ENCODE data around the gene HK1. TPM values are rescaled to one million over a fixed set of nuclear protein-coding genes. Genes with fewer than 3 reads are reported as not detected.

HK1 gene
- total RNA-seq, 1 donor from 2014 or later: 110 TPM

- DNase-seq (ENCODE audit: low spot score): no peak
- H3K9me3 Mint-ChIP-seq (ENCODE audit: low read depth): no peaks in the 10 kb centered on the region
- TF ChIP-seq CTCF (IDR thresholded peaks at IDR 0.05): peak; percentile 86
- H3K27ac Mint-ChIP-seq (ENCODE audit: unreplicated experiment): peak overlapping the region; percentile 70
- no peaks in the 10 kb centered on the region for H3K27me3 Mint-ChIP-seq (ENCODE audit: low read depth)
- no peak overlapping the region for H3K4me3 Mint-ChIP-seq (ENCODE audit: unreplicated experiment)
- peaks cover 14% of the 10 kb centered on the region for H3K4me1 Mint-ChIP-seq (ENCODE audit: low read depth)
- H3K36me3 Mint-ChIP-seq (ENCODE audit: low read depth): no peaks in the 10 kb centered on the region
Observed at GRCh38 chr10:69413221-69413865, 135.0 kb downstream of the HK1 start.

- DNase-seq (ENCODE audit: low spot score): no peak
- H3K27ac Mint-ChIP-seq (ENCODE audit: unreplicated experiment): no peak overlapping the region
- TF ChIP-seq CTCF (IDR thresholded peaks at IDR 0.05): no peak
- H3K4me1 Mint-ChIP-seq (ENCODE audit: low read depth): peaks cover 11% of the 10 kb centered on the region
- no peak overlapping the region for H3K4me3 Mint-ChIP-seq (ENCODE audit: unreplicated experiment)
- H3K36me3 Mint-ChIP-seq (ENCODE audit: low read depth): no peaks in the 10 kb centered on the region
- no peaks in the 10 kb centered on the region for H3K9me3 Mint-ChIP-seq (ENCODE audit: low read depth)
- H3K27me3 Mint-ChIP-seq (ENCODE audit: low read depth): no peaks in the 10 kb centered on the region
Observed at GRCh38 chr10:69414036-69415018, 136.0 kb downstream of the HK1 start.

- TF ChIP-seq CTCF (IDR thresholded peaks at IDR 0.05): no peak
- DNase-seq (ENCODE audit: low spot score): no peak
- Mint-ChIP-seq H3K27me3 (ENCODE audit: low read depth) (no peaks in the 10 kb centered on the region), H3K4me3 (ENCODE audit: unreplicated experiment) (no peak overlapping the region), H3K27ac (ENCODE audit: unreplicated experiment) (no peak overlapping the region), H3K4me1 (ENCODE audit: low read depth) (peaks cover 9% of the 10 kb centered on the region), H3K9me3 (ENCODE audit: low read depth) (no peaks in the 10 kb centered on the region), H3K36me3 (ENCODE audit: low read depth) (no peaks in the 10 kb centered on the region)
Observed at GRCh38 chr10:69415049-69415448, 136.8 kb downstream of the HK1 start.

- no peak for DNase-seq (ENCODE audit: low spot score)
- Mint-ChIP-seq H3K27me3 (ENCODE audit: low read depth) (no peaks in the 10 kb centered on the region), H3K4me3 (ENCODE audit: unreplicated experiment) (no peak overlapping the region), H3K27ac (ENCODE audit: unreplicated experiment) (no peak overlapping the region), H3K9me3 (ENCODE audit: low read depth) (no peaks in the 10 kb centered on the region), H3K36me3 (ENCODE audit: low read depth) (no peaks in the 10 kb centered on the region), H3K4me1 (ENCODE audit: low read depth) (peaks cover 9% of the 10 kb centered on the region)
- no peak for TF ChIP-seq CTCF (IDR thresholded peaks at IDR 0.05)
Observed at GRCh38 chr10:69415951-69416350, 137.7 kb downstream of the HK1 start.

GRCh38 chr10:69416695-69417094 is 138.4 kb downstream of the HK1 start, which contains the start of gene TACR2:
TACR2 (minus strand) TSS chr10:69416918; CDS start chr10:69416323, 595 bp downstream.
- Mint-ChIP-seq H3K27ac (ENCODE audit: unreplicated experiment) (no peak within 1 kb of the TSS), H3K4me1 (ENCODE audit: low read depth) (peaks cover 9% of the 10 kb centered on the region), H3K9me3 (ENCODE audit: low read depth) (no peaks in the 10 kb centered on the region)

More at GRCh38 chr10:69416695-69417094, 138.4 kb downstream of the HK1 start, which contains the start of gene TACR2:
- Mint-ChIP-seq H3K4me3 (ENCODE audit: unreplicated experiment) (no peak within 1 kb of the TSS), H3K36me3 (ENCODE audit: low read depth) (no peaks in the 10 kb centered on the region), H3K27me3 (ENCODE audit: low read depth) (no peaks in the 10 kb centered on the region)
- no peak for TF ChIP-seq CTCF (IDR thresholded peaks at IDR 0.05)
- DNase-seq (ENCODE audit: low spot score): no peak

Measured in chondrocyte (in vitro differentiated cells).